Raji (cell line): ENCODE measurements around the gene CFAP161.

ENCODE experiments used
- POLR2A ChIP-seq: IDR thresholded peaks from 2 replicates; pipeline ENCODE4 v1.6.1; 2011; ENCODE audit warnings: low read depth, low read length, control low read depth; ENCODE audit not compliant: insufficient read depth

The CFAP161 gene

GRCh38 chr15:81184188-81184587 lies 50.1 kb downstream of the CFAP161 start:
- TF ChIP-seq POLR2A = no peak

DNA sequence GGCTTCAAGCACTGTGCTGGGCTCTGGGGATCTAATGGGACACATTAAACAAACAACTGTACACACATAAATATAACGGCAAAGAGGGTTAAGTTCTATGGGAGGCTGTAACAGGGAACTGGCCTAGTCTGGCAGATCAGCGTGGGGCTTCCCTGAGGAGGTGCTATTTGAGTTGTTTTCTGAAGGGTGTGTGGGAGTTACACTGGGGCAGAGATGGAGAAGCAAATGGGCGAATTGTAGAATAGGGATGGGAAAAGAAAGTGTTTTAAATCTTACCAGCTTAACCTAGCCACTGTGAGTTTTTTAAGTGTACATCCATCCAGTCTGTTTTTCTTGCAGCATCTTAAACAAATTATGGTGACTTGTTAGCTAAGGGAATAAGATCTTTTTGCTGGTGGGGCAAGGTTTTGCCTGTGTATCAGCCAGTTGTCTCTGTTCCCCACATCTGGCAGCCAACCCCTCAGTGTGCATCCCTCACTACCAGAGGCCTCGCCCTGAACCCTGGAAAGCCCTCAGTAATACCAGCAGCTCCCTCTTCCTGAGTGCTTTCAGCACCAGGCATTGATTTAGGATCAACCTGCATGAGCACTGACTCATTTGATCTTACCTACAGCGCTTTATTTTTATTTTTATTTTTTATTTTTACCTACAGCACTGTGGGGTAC lies 51.7 kb downstream of the CFAP161 start:
- no peak for TF ChIP-seq POLR2A

GRCh38 chr15:81188354-81188753 lies 54.3 kb downstream of the CFAP161 start:
- no peak for TF ChIP-seq POLR2A

GRCh38 chr15:81189583-81190283 lies 55.7 kb downstream of the CFAP161 start:
- no peak for TF ChIP-seq POLR2A

DNA sequence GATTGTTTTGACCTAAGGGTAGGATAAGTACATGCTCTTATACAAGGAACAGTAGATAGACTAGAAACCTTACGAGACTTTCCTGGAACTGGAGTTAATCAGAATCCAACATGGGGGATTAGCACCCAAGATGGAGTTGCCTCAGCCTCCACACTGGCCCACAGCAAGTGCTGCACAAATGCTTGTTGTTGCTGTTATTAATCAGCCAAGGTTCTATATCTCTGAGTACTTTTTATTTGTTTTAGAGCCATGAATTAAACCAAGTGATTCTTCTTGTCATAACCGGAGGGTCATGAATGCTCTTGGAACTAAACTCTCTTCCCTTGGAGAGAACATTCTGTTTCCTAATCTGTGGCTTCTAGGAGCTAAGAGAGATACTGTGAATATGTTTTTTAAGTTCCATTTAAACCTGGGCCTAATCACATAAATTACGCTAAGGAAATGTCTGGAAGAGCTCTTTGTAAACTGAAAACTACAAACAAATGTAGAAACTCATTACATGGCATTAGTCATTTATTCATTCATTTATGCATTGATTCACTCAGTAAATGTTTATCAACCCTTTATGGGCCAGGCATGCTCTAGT lies 56.9 kb downstream of the CFAP161 start:
- TF ChIP-seq POLR2A = no peak

GRCh38 chr15:81191701-81192100 lies 57.6 kb downstream of the CFAP161 start:
- no peak for TF ChIP-seq POLR2A

DNA sequence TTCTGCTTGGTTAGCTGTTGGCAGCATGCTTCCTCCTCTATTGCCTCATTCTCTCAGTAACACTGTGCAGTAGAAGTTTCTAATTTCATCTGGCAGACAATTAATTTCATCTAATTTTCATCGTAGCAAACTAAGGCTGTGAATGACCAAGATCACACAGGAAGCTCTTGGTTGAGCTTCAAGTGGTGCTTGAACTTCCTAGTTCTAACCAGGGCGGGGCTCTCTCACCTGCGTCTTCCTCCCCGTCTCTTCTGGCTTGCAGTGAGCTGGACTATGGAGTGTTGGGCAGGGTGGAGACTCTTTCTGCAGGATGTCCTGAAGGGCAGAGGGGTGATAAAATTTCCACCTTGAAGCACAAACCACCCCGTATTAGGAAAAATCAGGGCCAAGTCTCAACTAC lies 60.7 kb downstream of the CFAP161 start:
- no peak for TF ChIP-seq POLR2A

DNA sequence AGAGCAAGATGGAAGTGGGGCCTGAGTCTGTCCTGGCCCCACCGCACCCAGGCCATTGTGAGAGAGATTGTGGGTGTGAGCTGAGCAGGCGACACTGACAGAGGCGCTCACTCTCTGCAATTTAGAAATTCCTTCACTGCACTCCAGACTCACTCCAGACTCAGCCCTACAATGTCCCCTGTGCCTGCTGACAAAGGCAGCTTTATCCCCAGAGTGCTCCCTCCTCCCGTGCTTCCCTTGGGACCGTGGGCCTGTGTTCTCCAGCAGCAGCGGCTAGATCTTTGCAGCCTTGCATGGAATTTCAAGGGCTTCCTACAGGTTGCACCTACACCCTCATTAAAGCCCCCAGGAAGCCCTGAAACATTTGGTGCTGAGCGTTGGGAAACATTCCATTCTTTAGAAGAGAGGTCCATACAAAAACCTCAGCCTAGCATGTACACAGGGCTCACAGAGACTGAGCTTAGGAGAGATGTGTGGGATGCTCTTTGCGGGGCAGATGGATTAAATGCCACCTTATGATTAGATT lies 61.3 kb downstream of the CFAP161 start:
- no peak for TF ChIP-seq POLR2A

DNA sequence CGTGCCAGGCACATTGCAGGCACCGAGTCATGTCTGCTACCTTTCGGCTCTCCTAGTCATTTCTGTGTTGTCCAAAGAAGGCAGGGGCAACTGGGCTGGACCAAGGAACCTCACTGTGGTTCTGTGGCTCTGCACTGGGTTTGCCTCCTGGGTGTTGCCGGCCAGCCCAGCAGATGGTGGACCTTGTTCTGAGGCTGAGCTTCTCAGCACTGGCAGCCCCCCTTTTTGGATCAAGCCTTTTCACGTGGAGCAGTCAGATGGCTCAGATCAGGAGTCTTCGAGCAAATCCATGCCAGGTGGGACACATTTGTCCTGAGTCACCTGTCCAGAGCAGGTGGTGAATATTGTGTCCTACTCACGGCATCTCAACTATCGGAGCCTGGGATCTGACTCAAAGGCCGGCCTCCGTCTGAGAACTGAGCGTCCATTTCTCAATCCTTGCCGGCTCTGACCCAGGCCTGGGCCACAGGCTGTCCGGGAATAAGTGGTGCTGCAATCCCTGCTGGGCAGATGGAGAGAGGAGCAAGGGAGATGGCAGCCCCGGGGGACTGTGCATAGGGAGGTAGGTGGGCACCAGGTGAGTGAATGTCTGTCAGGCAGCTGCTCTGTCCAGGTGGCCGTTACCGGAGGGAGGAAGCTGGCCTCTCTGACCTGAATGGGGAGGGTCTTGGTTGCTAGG lies 62.6 kb downstream of the CFAP161 start, which contains the start of gene IL16:
Gene IL16, plus strand, starts transcription at position 304 of the 679 bp plus-strand sequence. CDS start 28,521 bp downstream, outside the sequence.
- TF ChIP-seq POLR2A = no peak

GRCh38 chr15:81197255-81197630 lies 63.2 kb downstream of the CFAP161 start:
- no peak for TF ChIP-seq POLR2A

GRCh38 chr15:81197688-81198281 lies 63.7 kb downstream of the CFAP161 start:
- no peak for TF ChIP-seq POLR2A
